Colon (tissue), 2 donors: ENCODE measurements around the gene BICD1.

ENCODE experiments used
- FAIRE-seq: peaks from 2 replicates; lab custom pipeline; 2012; peaks lifted over from hg19 to GRCh38; lab: Jason Lieb, UNC
- donor health status: control.
- donor health status: control.

The BICD1 gene

DNA sequence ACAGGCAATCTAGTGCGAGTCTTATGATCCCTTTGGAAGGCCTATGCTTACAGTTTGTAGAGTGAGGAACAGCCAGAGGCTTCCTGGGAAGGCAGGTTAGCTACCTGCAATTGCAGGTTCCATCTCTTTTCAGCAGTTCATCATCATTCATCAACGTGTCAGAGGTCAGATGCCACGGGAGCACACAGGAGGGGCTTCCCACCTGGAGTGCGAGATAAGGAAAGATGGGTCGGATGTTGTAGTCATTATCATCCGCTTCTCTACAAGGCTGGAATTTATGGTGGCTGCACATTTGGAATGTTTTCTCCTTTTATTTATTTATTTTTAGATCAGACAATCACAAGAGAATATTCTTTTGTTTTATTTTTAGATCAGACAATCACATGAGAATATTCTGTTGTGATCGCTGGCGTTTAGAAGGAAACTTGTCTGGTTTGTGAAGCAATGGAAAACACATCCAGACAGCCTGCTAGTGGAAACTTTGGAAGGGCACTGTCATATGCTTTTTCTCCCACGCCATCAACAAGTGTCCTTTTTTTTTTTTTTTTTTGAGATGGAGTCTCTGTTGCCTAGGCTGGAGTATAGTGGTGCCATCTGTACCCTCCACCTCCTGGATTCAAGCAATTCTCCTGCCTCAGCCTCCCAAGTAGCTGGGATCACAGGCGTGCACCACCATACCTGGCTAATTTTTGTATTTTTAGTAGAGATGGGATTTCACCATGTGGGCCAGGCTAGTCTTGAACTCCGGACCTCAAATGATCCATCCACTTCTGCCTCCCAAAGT, 1.9 kb upstream of the BICD1 start:
- FAIRE-seq: no peak

DNA sequence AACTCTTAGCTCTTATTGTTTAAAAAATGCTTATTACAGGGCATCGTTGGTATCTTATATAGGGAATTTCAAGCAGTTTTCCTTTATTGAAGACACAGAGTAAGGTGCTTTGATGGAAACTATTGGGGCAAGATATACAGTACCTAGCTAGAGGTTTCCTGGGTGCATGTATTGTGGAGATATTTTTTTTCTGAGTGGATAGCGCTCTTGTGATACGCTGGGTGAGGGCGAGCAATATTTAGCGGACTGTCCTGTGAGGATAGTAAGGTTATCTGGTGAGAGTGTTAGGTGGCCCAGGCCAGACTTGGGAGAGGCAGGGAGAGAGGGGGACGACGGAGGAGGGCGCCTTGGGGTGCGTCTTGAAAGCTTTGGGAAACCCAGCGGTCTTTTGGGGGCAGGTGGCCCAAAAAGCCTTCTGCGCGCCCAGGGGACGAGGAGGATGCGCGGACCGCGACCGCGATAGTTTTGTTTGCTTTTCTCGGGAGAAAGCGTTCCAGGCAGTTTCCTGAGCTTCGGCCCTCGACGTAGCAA, 596 bp upstream of the BICD1 start:
- FAIRE-seq: no peak

DNA sequence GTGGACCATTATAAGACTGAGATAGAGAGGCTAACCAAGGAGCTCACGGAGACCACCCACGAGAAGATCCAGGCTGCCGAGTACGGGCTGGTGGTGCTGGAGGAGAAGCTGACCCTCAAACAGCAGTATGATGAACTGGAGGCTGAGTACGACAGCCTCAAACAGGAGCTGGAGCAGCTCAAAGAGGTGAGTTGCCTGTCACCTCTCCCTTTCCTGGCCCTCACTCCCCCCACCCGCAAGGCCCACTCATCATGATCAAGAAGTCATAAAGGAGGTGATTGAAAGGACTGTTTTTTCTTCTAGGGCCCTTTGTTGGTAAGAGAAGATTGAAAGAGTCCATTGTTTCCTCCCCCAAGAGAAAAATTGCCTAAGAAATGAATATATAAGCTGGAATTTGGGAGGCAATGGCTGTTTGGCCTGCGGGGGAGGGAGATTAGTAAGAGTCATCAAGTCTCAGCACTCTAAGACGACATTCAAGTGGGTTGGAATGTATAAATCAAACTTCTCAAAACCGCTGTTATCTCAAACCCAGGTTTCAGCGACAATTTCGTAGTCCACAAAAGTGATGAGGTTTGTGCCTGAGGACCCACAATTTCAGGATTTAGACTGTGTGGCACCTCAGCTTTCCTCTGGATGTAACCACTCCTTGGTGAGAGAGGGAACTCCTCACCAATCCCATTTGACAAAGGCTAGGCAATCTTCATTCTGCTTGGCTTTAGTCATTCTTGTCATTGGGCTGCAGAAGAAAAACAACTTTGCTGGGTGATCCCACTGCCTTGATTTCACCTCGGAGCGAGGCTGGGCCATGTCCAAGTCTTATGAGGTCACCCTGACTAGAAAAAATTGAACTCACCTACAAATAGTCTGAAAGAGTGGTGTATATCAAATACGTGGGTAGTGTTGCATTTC, 966 bp downstream of the BICD1 start:
- FAIRE-seq: no peak

DNA sequence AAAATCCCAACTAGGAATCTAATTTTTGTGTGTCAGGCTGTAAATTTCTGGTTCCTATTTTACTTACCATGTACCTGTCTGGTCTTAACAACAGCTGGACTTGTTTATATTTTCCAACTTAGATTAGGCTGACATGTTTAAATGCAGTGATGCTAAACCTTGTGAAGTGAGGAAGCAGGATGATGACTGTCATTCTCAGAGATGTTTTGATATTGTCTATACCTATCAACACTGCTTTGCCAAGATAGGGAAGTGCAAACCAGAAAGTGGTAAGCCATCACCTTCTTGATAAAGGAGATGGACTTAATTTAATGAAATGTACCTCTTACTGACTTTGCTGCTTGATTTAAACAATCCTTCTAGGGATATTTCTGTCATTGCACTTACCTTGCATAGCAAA, 2.1 kb downstream of the BICD1 start:
- no peak for FAIRE-seq

DNA sequence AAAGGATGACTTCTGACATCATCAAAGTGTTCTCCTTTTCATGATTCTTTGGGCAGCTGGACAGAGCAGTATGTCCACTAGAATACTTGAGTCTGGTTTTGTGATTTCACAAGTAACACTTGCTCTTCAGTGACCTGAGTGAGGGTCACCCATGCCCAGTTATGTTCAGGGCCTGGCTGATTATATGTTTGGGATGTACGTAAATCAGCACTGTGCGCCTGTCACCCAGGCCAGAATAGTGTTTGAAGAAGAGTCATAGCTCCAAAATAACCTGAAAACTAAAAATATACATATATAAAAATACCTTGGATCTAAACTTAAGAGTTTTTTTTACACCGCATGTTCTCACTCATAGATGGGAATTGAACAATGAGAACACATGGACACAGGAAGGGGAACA, 3.8 kb downstream of the BICD1 start:
- FAIRE-seq: no peak

DNA sequence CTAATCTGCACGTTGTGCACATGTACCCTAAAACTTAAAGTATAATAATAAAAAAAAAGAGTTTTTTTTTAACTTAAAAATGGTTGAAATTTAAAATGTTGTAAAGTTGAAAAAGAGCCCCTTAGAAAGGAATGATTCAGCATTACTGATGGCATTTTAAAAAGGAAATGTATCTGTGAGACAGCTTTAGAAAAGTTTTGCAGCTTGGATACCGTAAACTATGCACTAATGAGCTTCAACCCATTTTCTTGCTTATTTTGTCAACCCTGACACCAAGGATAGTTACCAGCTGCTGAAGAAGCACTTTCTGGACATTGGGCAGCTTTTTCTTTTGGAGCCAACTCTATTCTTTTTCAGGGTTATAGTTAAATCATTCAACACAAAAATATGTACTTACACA, 4.3 kb downstream of the BICD1 start:
- no peak for FAIRE-seq

DNA sequence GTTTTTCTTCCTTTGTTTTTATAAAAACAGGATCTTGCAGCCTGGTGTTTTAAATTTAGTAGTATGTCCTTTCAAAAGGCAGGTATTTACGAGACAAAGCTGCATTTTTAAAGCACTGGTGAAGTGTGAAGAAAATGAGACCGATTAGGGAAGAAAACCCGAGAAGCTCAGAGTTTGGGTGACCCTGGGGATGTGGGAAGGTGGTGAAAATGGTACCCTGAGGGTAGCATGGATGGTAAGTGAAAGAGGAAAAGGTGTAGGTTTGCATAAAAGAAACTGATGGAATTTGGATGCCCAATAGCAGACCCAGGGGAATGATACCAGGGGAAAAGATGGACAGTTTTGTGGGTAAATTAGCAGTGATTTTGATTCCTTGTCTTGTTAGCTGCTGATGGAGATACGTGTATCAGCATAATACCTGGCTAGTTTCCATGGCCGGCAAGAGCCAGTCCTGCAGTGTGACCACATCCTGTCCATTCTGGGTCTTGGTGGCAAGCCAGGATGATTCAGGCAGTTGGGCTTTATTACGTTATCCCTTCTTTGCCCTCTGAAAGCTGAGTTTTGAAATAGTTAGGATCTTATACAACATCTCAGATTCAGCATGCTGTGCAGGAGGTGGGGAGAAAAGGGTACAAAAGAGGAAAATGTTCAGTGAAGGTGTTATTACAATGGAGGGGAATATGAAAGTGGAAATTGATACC, 8.9 kb downstream of the BICD1 start:
- no peak for FAIRE-seq

DNA sequence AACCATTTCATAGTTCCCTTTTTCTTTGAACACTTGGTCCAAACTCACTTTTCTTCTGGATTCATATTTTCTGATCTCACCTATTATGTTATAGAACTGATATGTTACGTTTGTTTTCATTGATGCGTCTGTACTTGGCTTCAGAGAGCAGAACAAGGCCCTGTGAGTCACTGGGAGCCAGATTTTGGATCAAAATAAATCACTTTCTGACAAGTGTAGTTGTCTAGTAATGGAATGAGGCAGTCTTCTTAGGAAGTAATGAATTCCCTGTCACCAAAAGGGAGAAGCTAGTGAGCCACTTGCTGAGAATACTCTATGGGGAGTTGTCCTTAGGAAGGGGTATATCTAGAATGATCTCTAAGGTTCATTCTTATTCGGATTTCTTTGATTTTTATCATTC, 10.2 kb downstream of the BICD1 start:
- no peak for FAIRE-seq

DNA sequence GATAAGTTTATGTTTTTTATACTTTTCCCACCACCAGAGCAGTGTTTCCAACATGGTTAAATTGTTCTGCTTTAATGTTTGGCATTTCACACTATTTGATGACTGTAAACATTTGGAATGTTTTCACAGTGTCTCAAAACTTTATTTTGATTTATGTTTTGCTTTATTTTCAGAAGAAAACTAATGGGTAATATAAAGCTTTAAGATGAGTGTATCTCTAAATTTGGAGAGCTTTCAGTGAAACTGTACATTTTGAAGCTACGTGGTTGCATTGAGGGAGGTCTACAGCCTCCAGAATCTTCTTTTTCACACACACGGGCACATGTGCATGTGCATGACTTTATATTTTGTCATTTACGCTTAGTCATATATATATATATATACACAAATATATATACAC, 10.7 kb downstream of the BICD1 start:
- no peak for FAIRE-seq

DNA sequence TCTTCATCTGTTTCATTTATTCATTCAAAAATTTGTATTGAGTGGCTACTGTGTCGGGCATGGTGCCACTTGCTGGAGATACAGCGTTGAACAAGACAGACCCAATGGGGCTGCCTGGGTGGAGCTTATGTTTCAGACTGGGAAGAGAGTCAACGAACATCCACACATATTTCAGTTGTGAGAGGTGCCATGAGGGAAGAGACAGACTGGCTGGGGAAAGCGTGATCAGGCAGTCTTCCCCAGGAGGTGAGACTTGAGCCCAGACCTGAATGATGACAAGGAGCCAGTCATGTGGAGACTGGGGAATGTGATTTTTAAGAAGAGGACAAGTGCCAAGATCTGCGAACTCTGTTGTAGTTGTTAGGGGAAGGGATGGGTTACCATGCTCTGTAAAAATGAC, 12.2 kb downstream of the BICD1 start:
- no peak for FAIRE-seq

DNA sequence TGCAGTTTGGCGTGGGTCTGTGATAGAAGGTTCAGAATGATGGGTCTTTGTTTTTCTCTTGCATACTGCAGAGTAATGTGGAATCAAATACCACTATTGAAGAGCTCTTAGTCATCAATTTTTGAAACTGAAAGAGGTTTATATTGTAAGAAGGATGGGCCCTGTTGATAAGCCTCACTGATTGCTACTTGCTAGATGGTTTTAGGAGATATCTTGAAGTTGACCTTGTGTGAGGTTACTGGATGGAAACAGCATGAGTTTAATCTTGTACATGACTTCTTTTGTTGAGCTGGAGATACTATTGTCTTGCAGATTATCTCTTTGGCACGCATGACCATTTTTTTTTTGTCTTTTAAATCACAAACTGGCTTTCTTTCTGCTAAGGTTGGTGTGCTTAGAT, 13.8 kb downstream of the BICD1 start:
- no peak for FAIRE-seq

DNA sequence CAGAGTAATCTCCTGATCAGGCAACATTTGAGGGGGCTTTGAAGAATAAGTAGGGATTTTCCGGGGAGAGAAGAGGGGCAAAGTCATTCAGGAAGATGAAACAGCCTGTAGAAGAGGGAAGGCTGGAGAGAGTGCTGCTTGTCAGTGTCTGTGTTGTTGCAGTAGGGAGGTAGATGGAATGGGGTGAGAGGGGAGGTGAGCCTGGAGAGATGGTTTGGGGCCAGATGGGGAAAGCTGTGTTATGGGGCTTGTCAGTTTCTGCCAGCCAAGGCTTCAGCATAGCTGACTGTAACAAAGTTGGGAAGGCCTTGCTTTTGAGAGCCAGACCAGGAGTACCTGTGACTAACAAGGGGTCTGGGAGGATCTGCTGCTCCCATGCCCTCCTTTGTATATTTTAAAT, 18.0 kb downstream of the BICD1 start:
- FAIRE-seq: no peak

DNA sequence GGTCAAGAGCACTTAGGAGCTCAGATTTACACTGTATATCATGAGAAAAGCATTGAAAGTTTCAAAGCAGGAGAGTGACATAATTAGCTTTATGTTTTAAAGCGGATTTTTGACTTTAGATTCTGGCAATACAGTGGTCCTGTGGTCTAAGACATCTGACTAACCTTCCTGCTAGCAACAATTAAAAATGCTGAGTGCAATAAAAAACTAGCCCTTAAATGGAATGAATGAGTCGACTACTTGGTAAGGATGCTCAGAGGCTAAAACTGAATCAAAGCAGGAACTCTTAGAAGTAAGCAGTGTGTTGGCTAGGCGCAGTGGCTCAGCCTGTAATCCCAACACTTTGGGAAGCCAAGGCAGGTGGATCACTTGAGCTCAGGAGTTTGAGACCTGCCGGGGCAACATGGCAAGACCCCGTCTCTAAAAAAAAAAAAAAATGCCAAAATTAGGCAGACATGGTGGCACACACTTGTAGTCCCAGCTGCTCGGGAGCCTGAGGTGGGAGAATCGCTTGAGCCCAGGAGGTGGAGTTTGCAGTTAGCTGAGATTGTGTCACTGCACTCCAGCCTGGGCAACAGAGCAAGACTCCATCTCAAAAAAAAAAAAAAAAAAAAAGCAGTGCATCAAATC, 18.9 kb downstream of the BICD1 start:
- FAIRE-seq: no peak

DNA sequence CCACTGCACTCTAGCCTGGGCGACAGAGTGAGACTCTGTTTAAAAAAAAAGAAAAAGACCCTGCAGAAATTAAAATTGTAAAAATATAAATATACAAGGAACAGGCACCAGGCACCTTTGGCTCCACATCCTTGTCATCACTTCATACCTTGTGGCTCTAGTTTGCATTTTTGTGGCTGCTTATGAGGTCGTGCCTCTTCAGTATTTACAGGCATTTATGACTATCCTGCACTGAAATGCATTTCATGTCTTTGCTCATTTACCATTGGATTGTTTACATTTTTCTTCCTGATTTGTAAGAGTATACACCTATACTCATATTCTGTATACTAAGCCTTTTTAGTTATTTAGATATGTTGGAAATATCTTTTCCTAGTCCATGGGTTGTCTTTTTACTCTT, 20.1 kb downstream of the BICD1 start:
- FAIRE-seq: no peak

DNA sequence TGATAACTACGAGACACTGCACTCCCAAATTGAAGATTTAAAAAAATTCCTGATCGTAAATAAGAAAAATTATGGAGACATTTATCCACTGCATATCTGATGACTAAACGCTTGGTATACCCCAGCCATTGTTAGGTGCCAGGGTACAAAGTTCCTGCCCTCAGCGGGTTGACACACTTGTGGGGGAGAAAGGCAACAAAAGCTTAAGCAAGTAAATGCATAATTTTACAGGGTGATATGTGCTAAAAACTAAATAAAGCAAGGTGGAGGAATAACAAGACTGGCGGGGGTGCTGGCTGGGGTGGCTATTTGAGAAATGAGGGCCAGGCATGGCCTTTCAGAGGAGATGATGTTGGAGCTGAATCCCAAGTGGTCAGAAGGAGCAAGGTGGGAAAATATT, 25.0 kb downstream of the BICD1 start:
- no peak for FAIRE-seq

DNA sequence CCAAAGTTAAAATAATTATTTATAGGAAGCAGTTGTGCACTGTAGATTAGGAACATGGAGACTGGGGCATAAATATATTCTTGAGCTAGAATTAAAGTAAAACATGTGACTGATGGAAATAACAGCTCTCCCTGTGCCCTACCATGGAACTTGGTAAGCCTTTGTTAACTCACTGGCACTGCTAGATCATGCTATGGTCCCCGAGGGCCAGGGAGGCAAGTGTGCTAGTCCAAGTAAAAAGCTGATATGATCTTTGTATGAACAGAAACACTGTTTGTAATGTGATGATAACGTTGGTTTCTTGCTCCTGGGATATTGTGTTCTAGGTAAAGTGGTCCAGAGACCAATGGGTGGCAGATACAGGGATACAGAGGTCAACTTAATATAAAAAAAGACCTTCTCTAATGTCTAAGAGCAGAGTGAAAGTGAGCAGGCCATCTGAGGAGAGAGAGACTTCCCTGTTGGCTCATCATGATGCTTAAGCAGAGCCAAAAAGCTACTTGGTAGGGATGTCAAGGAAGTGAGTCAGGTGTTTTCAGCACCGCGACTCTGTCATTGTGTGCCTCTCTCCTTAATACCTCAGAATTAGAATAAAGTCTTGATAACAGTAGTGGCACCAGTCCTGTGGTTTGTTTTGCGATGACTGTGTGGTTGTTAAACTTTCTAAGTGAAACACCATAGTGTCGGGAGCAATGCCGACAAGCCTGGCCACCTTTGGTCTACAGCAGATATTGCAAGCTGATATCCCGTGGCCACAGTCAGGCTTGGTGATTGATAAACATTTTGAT, 27.6 kb downstream of the BICD1 start:
- FAIRE-seq: no peak

DNA sequence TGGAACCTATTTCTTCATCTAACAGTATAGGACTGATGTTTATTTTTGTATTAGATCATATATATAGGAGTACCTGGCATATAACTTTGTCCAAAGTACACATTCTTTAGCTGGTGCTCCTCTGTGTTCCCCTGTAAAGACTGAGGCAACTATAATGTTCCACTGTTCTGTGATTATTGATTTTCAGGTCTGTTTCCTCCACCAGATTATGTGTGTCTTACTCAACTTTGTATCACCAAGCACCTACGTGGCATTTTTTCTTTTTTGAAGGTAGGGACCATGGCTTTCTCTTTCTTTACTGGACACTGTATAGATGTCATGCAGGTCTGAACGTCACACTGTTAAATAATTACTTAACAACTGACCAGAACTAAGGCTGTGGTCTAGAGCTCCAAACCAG, 29.3 kb downstream of the BICD1 start:
- FAIRE-seq: no peak

DNA sequence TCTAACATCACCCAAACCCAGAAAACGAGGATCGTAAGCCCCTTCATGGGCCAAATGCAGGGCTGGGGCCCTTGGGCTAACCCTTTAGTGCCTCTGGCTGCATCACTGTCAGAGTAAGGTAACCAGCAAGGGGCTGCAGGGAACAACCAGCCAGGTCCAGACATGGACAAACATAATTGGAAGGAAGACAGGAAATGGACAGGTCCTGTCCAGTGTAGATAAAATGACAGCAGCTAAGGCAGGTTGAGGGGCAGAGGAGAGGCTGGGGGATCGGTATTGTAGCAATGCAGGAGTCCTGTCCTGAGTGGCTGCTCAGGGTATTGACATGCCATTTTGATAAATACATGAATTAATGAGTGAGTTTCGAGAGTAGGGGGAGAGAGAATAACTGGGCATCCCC, 29.8 kb downstream of the BICD1 start:
- FAIRE-seq: no peak

DNA sequence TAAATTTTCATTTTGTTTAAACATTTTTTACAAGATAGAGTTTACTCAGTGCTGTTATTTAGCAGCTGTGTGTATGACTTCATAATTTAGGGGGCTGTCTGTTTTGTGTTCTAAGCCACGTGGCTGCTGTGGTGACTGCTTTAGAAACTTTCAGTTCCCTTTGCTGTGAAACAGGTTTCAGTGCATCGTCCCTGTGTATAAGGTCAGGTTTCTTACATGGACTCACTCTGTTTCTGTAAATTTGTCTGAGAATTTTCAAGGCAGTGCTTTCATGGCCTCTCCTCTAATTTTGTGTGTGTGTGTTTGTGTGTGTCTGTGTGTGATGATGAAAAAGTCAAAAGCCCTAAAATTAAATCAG, 32.4 kb downstream of the BICD1 start:
- no peak for FAIRE-seq

DNA sequence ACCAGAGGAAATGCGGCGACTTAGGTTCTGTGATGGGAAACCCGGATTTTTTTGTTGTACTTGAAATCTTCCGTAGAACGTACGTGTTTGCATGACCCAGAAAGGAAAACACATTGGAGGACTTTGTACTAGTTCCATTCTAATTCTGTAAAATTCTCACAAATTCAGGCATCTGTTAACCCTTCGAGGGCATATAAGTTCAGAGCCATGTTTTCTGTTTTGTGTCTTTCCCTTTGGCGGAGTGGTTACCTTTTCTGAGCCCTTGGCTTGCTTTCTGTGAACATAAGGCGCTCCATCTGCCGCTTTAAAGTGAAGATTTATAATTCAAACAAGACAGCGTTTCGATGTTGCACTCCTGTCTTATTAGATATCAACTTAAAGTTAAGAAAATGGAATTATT, 34.2 kb downstream of the BICD1 start:
- FAIRE-seq: no peak

DNA sequence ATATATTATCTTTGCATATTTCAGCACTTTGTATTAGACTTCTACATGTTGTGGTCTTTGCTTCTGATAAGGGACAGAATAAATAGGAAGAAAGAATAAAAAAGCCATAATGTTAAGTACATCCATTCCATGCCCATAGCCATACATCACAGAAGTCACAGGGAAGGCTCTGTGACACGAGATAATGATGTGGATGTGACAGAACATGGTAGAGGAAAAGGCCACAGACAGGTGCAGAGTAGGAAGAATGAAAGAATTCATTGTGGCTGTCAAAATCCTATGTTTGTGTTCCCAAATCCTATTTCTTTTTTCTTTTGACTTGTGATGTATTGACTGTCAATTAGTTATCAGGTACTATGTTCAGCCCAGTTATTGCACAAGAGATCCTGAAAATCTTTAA, 38.4 kb downstream of the BICD1 start:
- FAIRE-seq: no peak
